Frontal cortex (tissue), 4 donors: Measurements from ENCODE around the gene GRB10. TPM values are rescaled to one million over a fixed set of nuclear protein-coding genes. Genes with fewer than 3 reads are reported as not detected.
"Not testable (repeated sequence)": the region's sequence is repeated elsewhere in the genome, so short reads cannot be mapped to it uniquely, and the experiment has no call there.

ENCODE experiments used
- DNase-seq, 2 donors: peaks; one replicate each; pipeline ENCODE4 v3.0.0; 2012; ENCODE audit warnings: low spot score in 2 of 2
- FAIRE-seq: peaks from 2 replicates; lab custom pipeline; 2012; peaks lifted over from hg19 to GRCh38; lab: Jason Lieb, UNC
- total RNA-seq: library from RNA; depleted of rRNA; stranded (reverse); fragments of >200 nt; gene quantifications from one replicate; pipeline ENCODE4 v1.2.3, GENCODE V29; 2014
- donor health status: control.
- donor health status: control.
- donor health status: control.

GRB10 gene
- total RNA-seq, 1 donor from 2014 or later, result 48.5 TPM

DNA sequence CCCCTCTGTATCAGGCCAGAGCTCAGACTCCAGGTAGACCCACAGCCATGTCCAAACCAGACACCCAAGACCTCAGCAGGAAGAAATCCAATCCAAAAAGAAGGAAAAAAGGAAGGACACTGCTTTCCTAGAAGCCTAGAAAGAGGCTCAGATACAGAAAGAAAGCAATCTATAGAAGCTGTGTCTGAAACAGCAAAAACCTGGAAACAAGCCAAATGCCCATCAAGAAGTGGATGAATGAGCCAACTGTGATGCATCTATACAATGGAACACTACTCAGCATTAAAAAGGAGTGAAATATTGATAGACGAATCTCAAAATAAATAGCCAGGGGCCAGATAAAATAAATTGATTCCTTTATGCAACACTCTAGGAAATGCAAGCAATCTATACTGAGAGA is 31.6 kb downstream of the GRB10 start:
- FAIRE-seq, result no peak
- no peak for DNase-seq

DNA sequence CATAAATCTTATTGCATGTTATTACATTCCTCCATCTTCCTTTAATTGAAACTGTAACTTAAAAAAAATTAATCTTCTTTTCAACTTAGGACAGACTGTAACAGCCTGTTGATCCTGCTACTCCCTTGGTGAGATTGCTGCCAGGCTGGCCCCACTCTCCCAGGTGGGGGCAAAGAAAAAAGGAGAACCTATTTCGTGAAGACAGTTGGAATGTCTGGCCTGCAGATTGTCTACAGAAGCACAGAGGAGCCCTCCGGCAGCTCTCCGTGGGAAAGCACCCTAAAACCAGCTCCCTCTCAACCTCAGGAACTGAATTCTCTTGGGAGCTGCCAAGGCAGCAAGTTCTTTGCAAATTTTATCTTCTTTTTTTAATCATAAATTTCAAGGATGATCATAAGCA is 32.8 kb downstream of the GRB10 start:
- DNase-seq (no peak), FAIRE-seq (no peak)

- FAIRE-seq (no peak), DNase-seq (no peak)
These were observed 34.2 kb downstream of the GRB10 start for GRCh38 chr7:50748472-50748871.

DNA sequence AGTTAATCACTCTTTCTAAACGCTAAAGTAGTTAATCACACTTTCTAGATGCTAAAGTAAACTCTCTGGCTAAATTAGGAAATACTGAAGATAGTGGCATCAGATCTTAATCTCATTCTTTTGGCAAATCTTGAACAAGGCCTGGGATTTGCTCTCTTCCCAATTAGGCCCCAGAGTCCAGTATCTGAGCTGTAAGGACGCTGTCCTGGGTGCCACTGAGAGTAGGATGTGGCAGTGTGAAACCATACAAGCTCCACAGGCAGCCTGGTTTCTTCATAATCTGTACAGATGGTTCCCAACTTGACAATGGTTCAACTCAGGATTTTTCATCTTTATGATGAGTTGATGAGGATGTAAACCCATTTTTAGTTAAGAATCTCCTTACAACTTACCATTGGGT is 36.9 kb downstream of the GRB10 start:
- DNase-seq (no peak), FAIRE-seq (no peak)

DNA sequence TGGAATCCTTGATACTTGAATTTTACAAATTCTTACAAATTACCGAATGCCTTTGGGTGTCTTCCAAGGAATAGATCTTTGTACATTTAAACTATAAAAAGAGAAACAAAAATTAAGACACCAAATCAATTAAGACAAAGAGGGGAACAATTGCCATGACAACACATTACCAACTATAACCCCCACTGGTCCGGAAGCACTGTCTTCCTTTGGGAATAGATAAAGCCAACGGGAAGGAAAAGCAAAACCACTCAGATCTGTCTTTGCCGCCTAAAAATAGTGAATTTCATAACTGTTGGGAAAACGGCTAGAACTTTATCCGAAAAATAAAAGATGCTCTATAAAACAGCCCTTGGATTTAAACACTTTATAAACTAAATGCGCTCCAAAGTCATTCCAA is 37.4 kb downstream of the GRB10 start:
- no peak for DNase-seq
- FAIRE-seq, result no peak

- no peak for FAIRE-seq
- no peak for DNase-seq
These were observed 38.8 kb downstream of the GRB10 start for GRCh38 chr7:50743893-50744292.

GRCh38 chr7:50743016-50743415 is 39.7 kb downstream of the GRB10 start:
- no peak for DNase-seq
- FAIRE-seq, result no peak

GRCh38 chr7:50742401-50742800 is 40.3 kb downstream of the GRB10 start:
- FAIRE-seq, result no peak
- DNase-seq, result no peak

GRCh38 chr7:50739744-50740435 is 42.8 kb downstream of the GRB10 start:
- DNase-seq (peak in 1 of 2 donors; percentile 19), FAIRE-seq (no peak)

GRCh38 chr7:50738932-50739331 is 43.8 kb downstream of the GRB10 start:
- no peak for DNase-seq
- peak; percentile 53 for FAIRE-seq

DNA sequence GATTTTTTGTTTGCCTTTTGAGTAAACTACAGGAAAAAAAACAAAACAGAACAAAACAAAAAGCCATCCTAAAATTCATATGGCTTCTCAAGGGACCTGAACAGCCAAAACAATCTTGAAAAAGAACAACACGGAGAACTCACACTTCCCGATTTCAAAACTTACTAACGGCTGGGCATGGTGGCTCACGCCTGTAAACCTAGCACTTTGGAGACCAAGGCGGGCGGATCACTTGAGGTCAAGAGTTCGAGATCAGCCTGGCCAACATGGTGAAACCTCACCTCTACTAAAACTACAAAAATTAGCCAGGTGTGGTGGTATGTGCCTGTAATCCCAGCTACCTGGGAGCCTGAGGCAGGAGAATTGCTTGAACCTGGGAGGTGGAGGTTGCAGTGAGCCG is 46.9 kb downstream of the GRB10 start:
- not testable (repeated sequence) for DNase-seq, FAIRE-seq

- no peak for FAIRE-seq
These were observed 47.4 kb downstream of the GRB10 start for GRCh38 chr7:50735333-50735732.

DNA sequence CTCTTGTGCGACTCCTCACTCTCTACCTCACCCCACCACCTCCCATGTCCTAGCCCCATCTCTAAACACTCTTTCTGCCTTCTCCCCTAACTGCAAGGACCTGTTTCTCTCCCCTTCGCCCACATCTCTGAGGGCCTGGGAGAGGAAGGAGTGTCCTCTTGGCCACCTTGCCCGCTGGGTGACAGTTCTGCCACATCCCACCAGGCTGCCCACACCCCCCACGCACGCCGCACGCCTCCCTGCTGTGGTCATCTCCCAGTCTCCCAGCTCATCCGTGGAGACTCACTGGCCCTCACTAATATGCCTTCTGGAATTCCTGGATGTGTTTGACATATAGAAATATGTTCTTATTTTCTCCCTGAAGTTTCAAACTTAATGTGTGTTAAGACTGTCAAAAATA is 48.5 kb downstream of the GRB10 start:
- FAIRE-seq (no peak), DNase-seq (no peak)

More at GRCh38 chr7:50735333-50735732, 47.4 kb downstream of the GRB10 start:
- DNase-seq, result no peak

DNA sequence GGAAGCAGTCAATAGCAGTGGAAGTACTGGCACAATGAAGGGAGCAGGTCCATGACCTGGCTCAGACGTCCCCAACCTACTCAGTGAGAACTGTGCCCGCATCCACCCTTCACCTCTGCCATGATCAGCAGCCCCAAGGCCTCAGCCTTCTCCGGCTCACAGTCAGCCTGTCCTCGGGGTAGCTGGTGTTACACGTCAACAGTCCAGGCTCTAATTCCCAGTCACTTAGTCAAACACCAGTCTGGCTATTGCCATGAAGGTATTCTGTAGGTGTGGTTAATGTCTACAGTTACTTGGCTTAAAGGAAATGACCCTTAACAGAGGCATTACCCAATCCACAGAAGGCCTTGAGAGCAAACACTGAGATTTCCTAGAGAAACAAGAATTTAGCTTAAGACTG is 49.1 kb downstream of the GRB10 start:
- DNase-seq (no peak), FAIRE-seq (no peak)

DNA sequence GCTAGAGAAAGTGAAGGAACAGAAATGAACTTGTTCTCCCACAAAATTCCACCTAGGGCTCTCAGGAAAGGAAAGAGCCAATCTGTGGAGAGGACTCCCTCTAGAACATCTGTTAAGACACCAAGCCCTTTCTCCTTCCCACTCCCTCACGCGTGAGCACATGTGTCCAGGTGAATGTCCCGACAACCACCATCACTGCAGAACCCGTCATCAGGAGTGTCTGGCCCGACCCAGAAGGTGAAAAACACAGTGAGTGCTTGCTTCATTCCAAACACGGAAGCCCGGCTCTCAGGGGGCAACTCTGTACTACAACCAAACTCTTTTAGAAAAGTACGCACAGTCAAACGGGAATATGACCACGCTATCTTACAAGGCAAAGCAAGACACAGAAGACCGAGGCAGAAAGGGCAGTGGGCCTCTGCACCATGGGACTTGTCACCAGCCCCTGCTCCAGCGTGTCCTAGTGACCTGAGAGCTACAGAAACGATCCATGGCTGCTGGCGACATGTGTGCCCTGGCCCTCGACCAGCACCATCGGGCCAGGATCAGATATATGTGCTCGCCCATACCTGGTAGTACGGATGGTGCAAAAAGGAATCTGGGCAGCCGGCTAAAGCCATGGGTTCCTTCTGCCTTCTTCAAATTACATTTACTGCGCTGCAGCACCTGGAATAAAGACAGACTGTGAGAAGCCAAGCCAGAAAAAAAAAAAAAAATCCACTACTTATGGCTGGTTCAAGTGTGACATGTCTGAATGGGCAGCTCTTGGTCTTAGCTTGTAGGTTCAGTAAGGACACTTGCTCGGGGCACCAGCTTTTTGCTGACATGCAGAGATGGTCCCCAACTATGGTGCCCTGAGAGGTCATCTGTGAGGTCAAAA is 50.8 kb downstream of the GRB10 start:
- FAIRE-seq (no peak), DNase-seq (no peak)

GRCh38 chr7:50730446-50731400 is 52.0 kb downstream of the GRB10 start:
- DNase-seq (no peak), FAIRE-seq (no peak)

DNA sequence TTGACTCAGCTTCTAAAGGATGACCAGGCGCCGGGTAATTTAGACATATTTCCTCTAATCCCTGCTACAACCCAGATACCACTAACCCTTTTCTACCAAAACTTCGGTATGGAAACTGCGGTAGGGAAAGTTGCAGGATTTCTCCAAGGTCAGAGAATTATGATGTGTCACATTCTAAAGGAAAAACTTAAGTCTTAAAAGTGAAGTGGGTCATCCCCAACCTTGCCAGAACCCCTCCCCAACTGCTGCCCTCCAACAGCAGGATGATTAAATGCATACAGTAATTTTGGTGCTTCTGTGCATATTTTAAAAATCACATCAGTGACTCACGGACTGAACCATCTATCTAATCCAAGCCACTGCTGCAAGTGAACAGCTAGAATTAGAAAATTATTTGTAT is 52.7 kb downstream of the GRB10 start:
- FAIRE-seq, result no peak
- no peak for DNase-seq

GRCh38 chr7:50728184-50728583 is 54.5 kb downstream of the GRB10 start:
- FAIRE-seq (no peak), DNase-seq (no peak)

DNA sequence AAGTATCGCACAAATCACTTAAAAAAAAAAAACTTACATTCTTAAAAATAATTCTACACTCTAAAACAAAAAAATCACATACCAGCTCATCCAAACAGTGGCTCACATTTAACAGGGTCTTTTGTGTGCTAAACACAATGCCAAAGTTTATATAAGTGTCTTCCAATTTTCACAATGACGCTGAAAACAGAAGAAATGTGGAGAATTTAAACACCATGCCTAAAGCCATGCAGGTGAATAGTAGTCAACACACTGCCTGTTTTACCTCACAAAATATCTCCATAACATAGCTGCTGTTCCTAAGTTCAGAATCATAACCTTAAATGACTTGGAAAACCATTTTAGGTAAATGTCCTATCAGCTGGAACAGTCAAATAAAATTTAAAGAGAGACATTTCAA is 55.0 kb downstream of the GRB10 start:
- DNase-seq (no peak), FAIRE-seq (no peak)

DNA sequence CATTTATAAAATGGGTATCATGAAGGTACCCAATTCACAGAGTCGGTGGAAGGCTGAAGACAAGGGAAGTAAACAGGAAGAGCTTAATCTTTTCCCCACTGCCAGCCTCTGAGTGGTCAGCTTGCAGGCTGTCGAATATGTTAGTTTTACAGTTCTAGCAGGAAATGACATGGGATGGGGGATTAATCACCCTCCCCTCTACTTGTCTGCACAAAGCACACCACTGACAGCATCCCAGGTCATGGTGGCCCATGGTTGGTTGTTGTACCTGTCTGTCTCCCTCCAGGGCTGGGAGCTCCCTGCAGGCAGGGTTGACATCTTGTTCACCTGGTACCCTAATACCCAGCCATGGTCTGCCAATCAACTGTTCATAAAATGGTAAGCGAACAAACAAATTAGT is 55.6 kb downstream of the GRB10 start:
- DNase-seq (no peak), FAIRE-seq (no peak)
